IMR-90 (cell line): ENCODE data around the gene GNAT1. TPM values are rescaled to one million over a fixed set of nuclear protein-coding genes. Genes with fewer than 3 reads are reported as not detected.
A peak's percentile ranks its signal among the peaks of the same experiment; 100 is the strongest.

ENCODE experiments used
- ATAC-seq: fragments of 200-7000 bp; cut with Tn5 transposase; 2 replicates; pipeline ENCODE4 v1.9.1; 2020; ENCODE audit warnings: low read depth, mild to moderate bottlenecking, moderate library complexity
- BruUV-seq: library from RNA; stranded (reverse); fragments of 400-500 nt; replicated peaks from 2 replicates; lab custom pipeline; 2021; lab: Mats Ljungman, UMichigan
- CTCF ChIA-PET: fragments of 300-600 bp; formaldehyde crosslinking; extraction: SDS; loops from one replicate; lab custom pipeline; 2021; ENCODE audit warnings: antibody characterized with exemption; lab: Yijun Ruan, JAX
- POLR2A ChIA-PET: fragments of 300-600 bp; sonication (Branson Sonifier 250); formaldehyde crosslinking; loops from one replicate; lab custom pipeline; 2022; ENCODE audit warnings: antibody characterized with exemption; ENCODE audit not compliant: unreplicated experiment; lab: Charles Lee
- DNase-seq: peaks from one replicate; pipeline ENCODE4 v3.0.0; 2013
- H2AFZ ChIP-seq: replicated peaks from 2 replicates; pipeline ENCODE3; 2013; ENCODE audit warnings: low read length, mild to moderate bottlenecking; ENCODE audit not compliant: poor library complexity
- H2AK5ac ChIP-seq: 2 replicates; pipeline ENCODE4 v1.6.1; 2013; ENCODE audit warnings: low read depth, low read length, inconsistent platforms
- H2AK9ac ChIP-seq: replicated peaks from 2 replicates; pipeline ENCODE3; 2013; ENCODE audit warnings: mild to moderate bottlenecking, low read depth, low read length, moderate library complexity; ENCODE audit not compliant: poor library complexity
- H2BK120ac ChIP-seq: 2 replicates; pipeline ENCODE4 v1.6.1; 2013; ENCODE audit warnings: low read depth, low read length, inconsistent platforms
- H2BK15ac ChIP-seq: 3 replicates; pipeline ENCODE4 v1.6.1; 2013; ENCODE audit warnings: low read depth, low read length, inconsistent platforms
- H2BK20ac ChIP-seq: 2 replicates; pipeline ENCODE4 v1.6.1; 2013; ENCODE audit warnings: low read depth, mild to moderate bottlenecking, inconsistent platforms, low read length, moderate library complexity
- H2BK5ac ChIP-seq: 2 replicates; pipeline ENCODE4 v1.6.1; 2013; ENCODE audit warnings: mild to moderate bottlenecking, low read depth, low read length, inconsistent platforms; ENCODE audit not compliant: poor library complexity, severe bottlenecking
- H3K14ac ChIP-seq: replicated peaks from 2 replicates; pipeline ENCODE4 v1.6.1; 2013; ENCODE audit warnings: low read depth, low read length, inconsistent platforms
- H3K18ac ChIP-seq: 2 replicates; pipeline ENCODE4 v1.6.1; 2013; ENCODE audit warnings: low read depth, low read length, control low read depth
- H3K23ac ChIP-seq: 2 replicates; pipeline ENCODE4 v1.6.1; 2013; ENCODE audit warnings: low read depth, low read length, inconsistent platforms
- H3K27ac ChIP-seq: 2 replicates; pipeline ENCODE4 v1.5.1; 2013; ENCODE audit warnings: mild to moderate bottlenecking, control low read depth, low read length; ENCODE audit not compliant: insufficient read depth
- H3K27me3 ChIP-seq: 2 replicates; pipeline ENCODE4 v1.6.1; 2013; ENCODE audit warnings: low read length; ENCODE audit not compliant: control insufficient read depth, insufficient read depth
- H3K36me3 ChIP-seq: 2 replicates; pipeline ENCODE4 v1.6.1; 2013; ENCODE audit warnings: low read length, mixed read lengths; ENCODE audit not compliant: control insufficient read depth, insufficient read depth
- H3K4ac ChIP-seq: 2 replicates; pipeline ENCODE4 v1.6.1; 2013; ENCODE audit warnings: low read depth, low read length, inconsistent platforms
- H3K4me1 ChIP-seq: 2 replicates; pipeline ENCODE4 v1.6.1; 2013; ENCODE audit warnings: low read length, mixed read lengths; ENCODE audit not compliant: control insufficient read depth, insufficient read depth
- H3K4me2 ChIP-seq: 2 replicates; pipeline ENCODE4 v1.6.1; 2013; ENCODE audit warnings: low read depth, mild to moderate bottlenecking, control low read depth, low read length, moderate library complexity
- H3K4me3 ChIP-seq: 2 replicates; pipeline ENCODE4 v1.5.1; 2013; ENCODE audit warnings: low read depth, mild to moderate bottlenecking, control low read depth, low read length, moderate library complexity; ENCODE audit not compliant: insufficient read depth
- H3K56ac ChIP-seq: 2 replicates; pipeline ENCODE4 v1.6.1; 2013; ENCODE audit warnings: low read length, inconsistent platforms; ENCODE audit not compliant: insufficient read depth; ENCODE audit errors: extremely low read depth
- H3K79me1 ChIP-seq, 2 experiments: 2 replicates each; pipeline ENCODE4 v1.6.1; 2013; ENCODE audit warnings: low read length in 2 of 2, inconsistent platforms in 1 of 2, low read depth in 1 of 2
- H3K9ac ChIP-seq: 2 replicates; pipeline ENCODE4 v1.6.1; 2013; ENCODE audit warnings: low read depth, low read length, control low read depth
- H3K9me1 ChIP-seq: 2 replicates; pipeline ENCODE4 v1.6.1; 2013; ENCODE audit warnings: low read length, inconsistent platforms; ENCODE audit not compliant: insufficient read depth
- H3K9me3 ChIP-seq: 2 replicates; pipeline ENCODE4 v1.6.1; 2013; ENCODE audit warnings: low read length; ENCODE audit not compliant: control insufficient read depth, insufficient read depth
- H4K20me1 ChIP-seq: 2 replicates; pipeline ENCODE4 v1.6.1; 2013; ENCODE audit warnings: low read length, inconsistent platforms; ENCODE audit not compliant: insufficient read depth
- H4K5ac ChIP-seq: 2 replicates; pipeline ENCODE4 v1.6.1; 2013; ENCODE audit warnings: mild to moderate bottlenecking, low read depth, low read length, control low read depth
- H4K8ac ChIP-seq, 2 experiments: 2 replicates each; pipeline ENCODE4 v1.6.1; 2013; ENCODE audit warnings: low read depth in 2 of 2, low read length in 2 of 2, control low read depth in 1 of 2, inconsistent platforms in 1 of 2
- H4K91ac ChIP-seq: 2 replicates; pipeline ENCODE4 v1.6.1; 2013; ENCODE audit warnings: low read depth, low read length, inconsistent platforms; ENCODE audit not compliant: insufficient read depth
- BHLHE40 ChIP-seq: fragments of 150-350 bp; IDR thresholded peaks from 2 replicates; pipeline ENCODE4 v1.6.1; 2016; ENCODE audit warnings: mild to moderate bottlenecking, low read depth, low read length
- CEBPB ChIP-seq: IDR thresholded peaks from 2 replicates; pipeline ENCODE4 v1.6.1; 2012; ENCODE audit warnings: low read depth, low read length, improper control_type of control experiment
- CHD1 ChIP-seq: IDR thresholded peaks from 2 replicates; pipeline ENCODE4 v1.6.1; 2012; ENCODE audit warnings: low read depth, low read length, improper control_type of control experiment
- CTCF ChIP-seq: conservative IDR thresholded peaks from 2 replicates; pipeline ENCODE4 v1.5.1; 2012; ENCODE audit warnings: mild to moderate bottlenecking, low read depth, low read length, improper control_type of control experiment
- ELK1 ChIP-seq: fragments of 150-350 bp; IDR thresholded peaks from 2 replicates; pipeline ENCODE4 v1.6.1; 2016; ENCODE audit warnings: low read depth, mild to moderate bottlenecking, low read length, moderate library complexity, borderline replicate concordance
- MAFK ChIP-seq: IDR thresholded peaks from 2 replicates; pipeline ENCODE4 v1.6.1; 2012; ENCODE audit warnings: low read depth, low read length, improper control_type of control experiment
- MAZ ChIP-seq: IDR thresholded peaks from 2 replicates; pipeline ENCODE4 v1.6.1; 2012; ENCODE audit warnings: low read depth, mild to moderate bottlenecking, low read length, improper control_type of control experiment, moderate library complexity, borderline replicate concordance
- MXI1 ChIP-seq: IDR thresholded peaks from 2 replicates; pipeline ENCODE4 v1.6.1; 2012; ENCODE audit warnings: low read depth, mild to moderate bottlenecking, low read length, moderate library complexity, borderline replicate concordance
- NFE2L2 ChIP-seq: fragments of 150-350 bp; IDR thresholded peaks from 2 replicates; pipeline ENCODE4 v1.6.1; 2016; ENCODE audit warnings: low read depth, mild to moderate bottlenecking, low read length
- POLR2A ChIP-seq: IDR thresholded peaks from 2 replicates; pipeline ENCODE4 v1.6.1; 2012; ENCODE audit warnings: mild to moderate bottlenecking, low read depth, low read length
- RAD21 ChIP-seq: IDR thresholded peaks from 2 replicates; pipeline ENCODE4 v1.6.1; 2012; ENCODE audit warnings: low read length, improper control_type of control experiment
- RCOR1 ChIP-seq: IDR thresholded peaks from 2 replicates; pipeline ENCODE4 v1.6.1; 2012; ENCODE audit warnings: mild to moderate bottlenecking, low read length, improper control_type of control experiment; ENCODE audit not compliant: insufficient replicate concordance
- RFX5 ChIP-seq: IDR thresholded peaks from 2 replicates; pipeline ENCODE4 v1.8.0; 2012; ENCODE audit warnings: low read depth, mild to moderate bottlenecking, low read length, moderate library complexity
- USF2 ChIP-seq: fragments of 150-350 bp; IDR thresholded peaks from 2 replicates; pipeline ENCODE4 v1.6.1; 2017; ENCODE audit warnings: mild to moderate bottlenecking, antibody characterized with exemption, low read length, low read depth
- WGBS, 2 experiments: methylation state at CpG; one replicate each; pipeline versions ENCODE4 v1.1.5 to v1.1.7; 2013; ENCODE audit warnings: missing lambda C conversion rate in 2 of 2; ENCODE audit not compliant: insufficient read length in 1 of 2; ENCODE audit errors: extremely low coverage in 2 of 2; 5-methylcytosine and 5-hydroxymethylcytosine counted together
- dilution Hi-C: fragments of 300-500 bp; cut with HindIII; formaldehyde crosslinking; loops from one replicate; pipeline ENCODE4 v1.14.3; 2018; ENCODE audit warnings: low sequenced_read_pairs; ENCODE audit not compliant: unreplicated experiment
- in situ Hi-C: fragments of 300-500 bp; cut with MboI; formaldehyde crosslinking; loops from 3 replicates; pipeline ENCODE4 v1.14.3; 2019; ENCODE audit warnings: low sequenced_read_pairs, inconsistent platforms, mixed read lengths
- intact Hi-C: fragments of 100-400 bp; cut with micrococcal nuclease; formaldehyde crosslinking; loops from 2 replicates; pipeline ENCODE4 v1.10.0; 2022
- polyA plus RNA-seq, 3 experiments: library from polyadenylated mRNA; depleted of rRNA; stranded (reverse); fragments of >200 nt; gene quantifications; 2 replicates each; pipeline ENCODE4 v1.2.3, GENCODE V29; 2012; ENCODE audit warnings: low replicate concordance in 1 of 3
- total RNA-seq: library from RNA; depleted of rRNA; stranded (reverse); fragments of >200 nt; gene quantifications from 2 replicates; pipeline ENCODE4 v1.2.3, GENCODE V29; 2012

The GNAT1 gene
- total and polyA plus RNA-seq, 2 of the 4 experiments (the other 2 are of a cell fraction) = not detected

GRCh38 chr3:50171540-50172301 is 19.7 kb upstream of the GNAT1 start:
- H3K4ac ChIP-seq = peak overlapping the region; percentile 90
- H2AFZ ChIP-seq = peak overlapping the region; percentile 38
- no peaks in the 10 kb centered on the region for H3K9me3 ChIP-seq
- no peak overlapping the region for H4K5ac ChIP-seq
- no peak overlapping the region for H3K14ac ChIP-seq
- peak overlapping the region in 1 of 2 experiments; percentile 99; a peak in 2 of 4 replicates for H4K8ac ChIP-seq
- H3K27ac ChIP-seq = no peak overlapping the region; the same call in 1 of the 2 replicates
- no TSS peak for BruUV-seq
- H2BK15ac ChIP-seq = peak overlapping the region; percentile 78; the same call in 1 of the 3 replicates
- H4K91ac ChIP-seq = peak overlapping the region; percentile 23; the same call in 1 of the 2 replicates
- no peak overlapping the region for H3K9ac ChIP-seq
- H4K20me1 ChIP-seq = no peaks in the 10 kb centered on the region; the same call in 1 of the 2 replicates
- peaks cover 9 to 67% of the 10 kb centered on the region in 2 experiments for H3K79me1 ChIP-seq
- peak overlapping the region; percentile 35 for H2AK9ac ChIP-seq
- POLR2A ChIA-PET = no interaction called here
- dilution Hi-C loops (no loop called here), in situ Hi-C loops (no loop called here), intact Hi-C loops (no loop called here)
- H3K4me2 ChIP-seq = no peak overlapping the region
- H2BK5ac ChIP-seq = peak overlapping the region; percentile 97
- H2BK120ac ChIP-seq = peak overlapping the region; percentile 92; the same call in 1 of the 2 replicates
- H3K18ac ChIP-seq = no peak overlapping the region
- DNase-seq = no peak
- peak overlapping the region; percentile 67 for H2AK5ac ChIP-seq
- ATAC-seq = no peak
- peaks cover 22% of the 10 kb centered on the region for H3K36me3 ChIP-seq
- H3K4me1 ChIP-seq = peaks cover 25% of the 10 kb centered on the region
- peaks cover 21% of the 10 kb centered on the region for H3K9me1 ChIP-seq
- 83% methylated on average over 12 of the region's 21 CpGs; no CpG with 5 or more reads in 1 of the 2 experiments for WGBS, 2 experiments
- H3K23ac ChIP-seq = no peak overlapping the region
- no peak overlapping the region for H3K56ac ChIP-seq
- no peaks in the 10 kb centered on the region for H3K27me3 ChIP-seq
- H3K4me3 ChIP-seq = no peak overlapping the region
- CTCF ChIA-PET = interaction anchor here (0.5 to 1.1 kb wide), 2 partner anchors 17 to 560 kb away, joined by 3 to 5 read pairs; no protein-coding TSS in a partner anchor
- H2BK20ac ChIP-seq = 0 out of 2 replicates have a peak overlapping the region, but pooled peaks have one; percentile 30
- TF ChIP-seq RCOR1 (no peak), MAZ (no peak), NFE2L2 (no peak), CEBPB (no peak), MAFK (no peak), RFX5 (no peak), CHD1 (no peak), BHLHE40 (no peak), CTCF (no peak), ELK1 (no peak), MXI1 (no peak), USF2 (no peak), RAD21 (no peak), POLR2A (no peak)
